GM20000 (cell line): ENCODE data around the gene RASA2.

Source experiments
- DNase-seq: peaks from one replicate; pipeline ENCODE4 v3.0.0; 2012; ENCODE audit warnings: low spot score
- CTCF ChIP-seq: IDR thresholded peaks from 2 replicates; pipeline ENCODE4 v1.5.1; 2012; ENCODE audit warnings: mild to moderate bottlenecking, control low read depth; ENCODE audit errors: extremely low read depth, missing control alignments

Gene RASA2

DNA sequence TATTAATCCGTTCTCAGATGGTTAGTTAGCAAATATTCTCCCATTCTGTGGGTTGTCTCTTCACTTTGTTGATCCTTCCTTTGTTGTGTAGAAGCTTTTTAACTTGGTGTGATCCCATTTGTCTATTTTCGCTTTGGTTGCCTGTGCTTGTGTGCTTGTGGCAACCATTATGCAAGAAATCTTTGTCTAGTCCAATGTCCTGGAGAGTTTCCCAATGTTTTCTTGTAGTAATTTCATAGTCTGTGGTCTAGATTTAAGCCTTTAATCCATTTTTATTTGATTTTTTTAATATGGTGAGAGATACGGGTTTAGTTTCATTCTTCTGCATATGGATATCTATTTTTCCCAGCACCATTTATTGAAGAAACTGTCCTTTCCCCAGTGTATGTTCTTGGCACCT is 59.8 kb downstream of the RASA2 start:
- DNase-seq: no peak
- TF ChIP-seq CTCF: no peak

DNA sequence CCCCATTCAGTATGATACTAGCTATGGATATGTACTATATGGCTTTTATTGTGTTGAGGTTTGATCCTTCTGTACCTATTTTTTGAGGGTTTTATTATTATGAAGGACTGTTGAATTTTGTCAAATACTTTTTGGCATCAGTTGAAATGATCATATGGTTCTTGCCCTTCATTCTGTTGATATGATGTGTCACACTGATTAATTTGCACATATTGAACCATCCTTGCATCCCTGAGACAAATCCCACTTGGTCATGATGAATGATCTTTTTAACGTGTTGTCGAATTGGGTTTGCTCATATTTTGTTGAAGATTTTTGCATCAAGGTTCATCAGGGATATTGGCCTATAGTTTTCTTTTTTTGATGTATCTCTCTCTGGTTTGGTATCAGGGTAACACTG is 61.0 kb downstream of the RASA2 start:
- TF ChIP-seq CTCF: no peak
- DNase-seq: no peak

- TF ChIP-seq CTCF: no peak
- DNase-seq: no peak
Observed at GRCh38 chr3:141550926-141551665, 64.3 kb downstream of the RASA2 start.

DNA sequence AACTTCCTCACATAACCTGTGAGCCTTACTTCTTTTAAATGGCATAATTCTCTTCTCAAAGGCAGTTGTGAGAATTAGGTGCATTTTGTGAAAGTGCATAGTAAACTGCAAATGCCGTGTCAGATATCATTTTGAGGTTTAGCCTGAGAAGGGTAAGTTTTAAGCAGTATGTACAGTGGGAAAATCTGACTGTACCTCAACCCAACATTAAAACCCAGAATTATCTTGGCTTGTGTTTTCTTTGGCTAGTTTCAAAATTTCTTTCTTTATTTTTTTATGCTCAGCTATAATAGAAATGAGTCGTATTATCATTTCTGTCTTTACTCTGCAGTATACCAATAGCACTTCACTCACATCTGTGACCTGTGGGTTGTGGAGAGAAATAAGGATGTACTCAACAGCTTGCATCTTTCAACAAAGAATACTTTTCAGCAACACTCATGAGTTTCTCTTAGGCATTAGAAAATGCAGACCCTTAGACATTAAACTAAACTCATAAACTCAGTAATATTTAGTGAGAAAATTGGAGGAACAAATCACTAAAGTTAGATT is 65.7 kb downstream of the RASA2 start:
- no peak for DNase-seq
- no peak for TF ChIP-seq CTCF

DNA sequence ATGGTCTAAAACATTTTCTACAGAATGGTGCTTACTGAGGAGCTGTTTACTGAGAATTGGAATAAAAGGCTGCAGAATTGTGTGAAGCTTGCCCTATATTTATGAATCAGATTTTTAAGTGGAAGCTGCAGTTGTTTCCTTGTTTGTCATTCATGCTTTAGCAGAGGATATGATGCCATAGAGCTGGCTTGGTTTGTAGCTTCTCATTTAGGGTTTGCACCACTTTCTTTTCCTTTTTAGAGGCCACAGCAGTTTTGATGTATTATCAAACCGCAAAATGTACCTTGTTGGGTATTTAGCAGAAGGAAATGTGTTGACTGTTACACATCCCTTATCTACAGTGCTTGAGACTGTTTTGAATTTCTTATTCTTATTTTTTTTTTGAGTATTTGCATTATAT is 66.2 kb downstream of the RASA2 start:
- DNase-seq: no peak
- no peak for TF ChIP-seq CTCF

DNA sequence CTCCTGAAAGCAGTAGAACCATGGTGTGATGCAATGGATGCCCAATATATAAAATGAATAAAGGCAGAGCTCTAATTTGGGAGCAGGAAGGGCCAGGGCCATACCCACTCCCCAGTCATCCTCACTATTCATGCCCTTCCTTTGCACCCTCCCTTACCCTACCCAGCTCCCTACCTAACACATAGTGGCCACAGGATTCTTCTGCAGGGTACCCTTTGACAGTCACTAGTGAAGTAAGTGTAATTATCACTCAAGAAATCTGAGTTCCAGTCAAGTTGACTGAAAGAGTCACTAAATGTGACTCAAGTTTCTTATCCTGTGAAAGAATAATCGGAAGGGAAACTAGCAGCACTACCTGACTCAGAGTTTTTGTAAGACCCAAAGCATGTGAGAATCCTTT is 69.2 kb downstream of the RASA2 start:
- DNase-seq: no peak
- no peak for TF ChIP-seq CTCF

DNA sequence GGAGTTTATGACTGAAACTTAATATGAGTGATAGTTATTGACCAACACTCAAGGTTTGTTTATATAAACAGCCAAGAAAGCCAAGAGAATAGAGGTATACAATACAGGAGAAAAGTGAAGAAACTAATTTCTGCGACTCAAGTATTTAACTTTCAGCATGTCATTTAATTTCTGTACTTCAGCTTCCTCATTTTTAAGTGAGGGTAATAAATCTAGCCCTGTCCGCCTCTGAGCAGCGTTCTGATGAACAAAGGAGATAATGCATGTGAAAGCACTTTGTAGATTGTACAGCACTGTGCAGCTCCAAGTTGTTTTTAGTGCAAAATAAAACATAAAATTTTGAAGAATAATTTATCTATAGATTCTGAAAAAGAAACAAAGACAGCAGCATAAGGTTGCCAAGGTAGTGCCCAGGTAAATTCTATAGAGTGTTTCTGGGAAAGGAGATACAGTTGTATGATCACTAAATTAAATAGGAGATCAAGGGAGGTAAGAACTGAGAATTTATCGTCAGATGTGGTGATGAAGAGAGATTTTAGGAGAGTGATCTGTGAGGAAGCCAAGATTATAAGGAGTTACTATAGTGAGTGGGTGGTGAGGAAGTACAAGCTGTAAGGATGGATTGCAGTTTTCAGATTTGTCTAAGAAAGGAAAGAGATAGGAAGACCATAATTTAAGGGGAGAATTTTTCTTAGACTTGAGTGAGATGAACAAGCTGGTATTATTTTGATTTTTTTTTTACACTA is 71.3 kb downstream of the RASA2 start:
- DNase-seq: no peak
- TF ChIP-seq CTCF: no peak
